GM13977 (cell line): ENCODE results near the gene C1QTNF5.

Experiments
- DNase-seq: peaks from one replicate; pipeline ENCODE4 v3.0.0; 2012; ENCODE audit warnings: low spot score
- CTCF ChIP-seq: IDR thresholded peaks from 2 replicates; pipeline ENCODE4 v1.5.1; 2012; ENCODE audit warnings: mild to moderate bottlenecking, control low read depth; ENCODE audit not compliant: insufficient read depth; ENCODE audit errors: extremely low read depth, missing control alignments
- in situ Hi-C: fragments of 300-500 bp; cut with MboI; formaldehyde crosslinking; loops from one replicate; pipeline ENCODE4 v1.12.0; 2022; ENCODE audit warnings: low sequenced_read_pairs, low pct_unique_long_range_greater_than_20kb, mixed read lengths, inconsistent platforms; ENCODE audit not compliant: unreplicated experiment

The C1QTNF5 gene

GRCh38 chr11:119303227-119303718, 37.4 kb downstream of the C1QTNF5 start:
- no peak for TF ChIP-seq CTCF
- in situ Hi-C loops = no loop called here

GRCh38 chr11:119300198-119300964, 40.3 kb downstream of the C1QTNF5 start:
- TF ChIP-seq CTCF = no peak
- in situ Hi-C loops = no loop called here
- no peak for DNase-seq

More at GRCh38 chr11:119303227-119303718, 37.4 kb downstream of the C1QTNF5 start:
- DNase-seq = no peak

GRCh38 chr11:119299416-119299815, 41.3 kb downstream of the C1QTNF5 start:
- in situ Hi-C loops = no loop called here
- no peak for DNase-seq
- TF ChIP-seq CTCF = no peak

- DNase-seq = no peak
- in situ Hi-C loops = no loop called here
- no peak for TF ChIP-seq CTCF
Measured at GRCh38 chr11:119298726-119299125, 42.0 kb downstream of the C1QTNF5 start.

GRCh38 chr11:119297938-119298337, 42.7 kb downstream of the C1QTNF5 start:
- in situ Hi-C loops = no loop called here
- TF ChIP-seq CTCF = no peak
- no peak for DNase-seq

GRCh38 chr11:119295178-119295577, 45.5 kb downstream of the C1QTNF5 start:
- no peak for DNase-seq
- in situ Hi-C loops = no loop called here
- TF ChIP-seq CTCF = no peak

GRCh38 chr11:119293461-119293860, 47.2 kb downstream of the C1QTNF5 start:
- no peak for DNase-seq
- in situ Hi-C loops = no loop called here
- TF ChIP-seq CTCF = no peak
